ENCODE data around the gene HIBCH. TPM values are rescaled to one million over a fixed set of nuclear protein-coding genes. Genes with fewer than 3 reads are reported as not detected.

Gene HIBCH
- total RNA-seq, 1 donor = 14.5 TPM

DNA sequence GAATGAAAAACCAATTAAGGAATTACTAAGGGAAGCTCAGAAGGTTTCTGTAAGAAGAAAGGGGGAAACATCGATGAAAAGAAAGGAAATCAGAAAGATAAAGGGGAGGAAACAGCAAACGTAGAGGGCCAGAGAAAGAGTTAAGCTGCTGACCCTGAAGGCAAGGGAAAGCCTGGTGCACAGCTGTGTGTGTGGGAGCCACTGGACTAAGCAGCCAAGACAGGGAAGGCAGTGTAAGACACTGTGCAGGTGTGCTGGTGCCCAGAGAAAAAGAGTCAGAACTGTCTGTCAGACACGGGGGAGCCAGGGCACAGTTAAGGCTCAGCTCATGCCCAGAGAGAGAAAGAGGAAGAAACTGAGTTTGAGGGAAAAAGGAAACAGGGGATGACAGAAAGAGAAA, 104.0 kb downstream of the HIBCH start:
- TF ChIP-seq, protein P1, sequence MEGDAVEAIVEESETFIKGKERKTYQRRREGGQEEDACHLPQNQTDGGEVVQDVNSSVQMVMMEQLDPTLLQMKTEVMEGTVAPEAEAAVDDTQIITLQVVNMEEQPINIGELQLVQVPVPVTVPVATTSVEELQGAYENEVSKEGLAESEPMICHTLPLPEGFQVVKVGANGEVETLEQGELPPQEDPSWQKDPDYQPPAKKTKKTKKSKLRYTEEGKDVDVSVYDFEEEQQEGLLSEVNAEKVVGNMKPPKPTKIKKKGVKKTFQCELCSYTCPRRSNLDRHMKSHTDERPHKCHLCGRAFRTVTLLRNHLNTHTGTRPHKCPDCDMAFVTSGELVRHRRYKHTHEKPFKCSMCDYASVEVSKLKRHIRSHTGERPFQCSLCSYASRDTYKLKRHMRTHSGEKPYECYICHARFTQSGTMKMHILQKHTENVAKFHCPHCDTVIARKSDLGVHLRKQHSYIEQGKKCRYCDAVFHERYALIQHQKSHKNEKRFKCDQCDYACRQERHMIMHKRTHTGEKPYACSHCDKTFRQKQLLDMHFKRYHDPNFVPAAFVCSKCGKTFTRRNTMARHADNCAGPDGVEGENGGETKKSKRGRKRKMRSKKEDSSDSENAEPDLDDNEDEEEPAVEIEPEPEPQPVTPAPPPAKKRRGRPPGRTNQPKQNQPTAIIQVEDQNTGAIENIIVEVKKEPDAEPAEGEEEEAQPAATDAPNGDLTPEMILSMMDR (IDR thresholded peaks at IDR 0.05; ENCODE audit: extremely low read depth, low read depth, low read length) = no peak
- peak overlapping the region; percentile 71 for H3K27ac ChIP-seq (ENCODE audit: low read depth, low read length)

DNA sequence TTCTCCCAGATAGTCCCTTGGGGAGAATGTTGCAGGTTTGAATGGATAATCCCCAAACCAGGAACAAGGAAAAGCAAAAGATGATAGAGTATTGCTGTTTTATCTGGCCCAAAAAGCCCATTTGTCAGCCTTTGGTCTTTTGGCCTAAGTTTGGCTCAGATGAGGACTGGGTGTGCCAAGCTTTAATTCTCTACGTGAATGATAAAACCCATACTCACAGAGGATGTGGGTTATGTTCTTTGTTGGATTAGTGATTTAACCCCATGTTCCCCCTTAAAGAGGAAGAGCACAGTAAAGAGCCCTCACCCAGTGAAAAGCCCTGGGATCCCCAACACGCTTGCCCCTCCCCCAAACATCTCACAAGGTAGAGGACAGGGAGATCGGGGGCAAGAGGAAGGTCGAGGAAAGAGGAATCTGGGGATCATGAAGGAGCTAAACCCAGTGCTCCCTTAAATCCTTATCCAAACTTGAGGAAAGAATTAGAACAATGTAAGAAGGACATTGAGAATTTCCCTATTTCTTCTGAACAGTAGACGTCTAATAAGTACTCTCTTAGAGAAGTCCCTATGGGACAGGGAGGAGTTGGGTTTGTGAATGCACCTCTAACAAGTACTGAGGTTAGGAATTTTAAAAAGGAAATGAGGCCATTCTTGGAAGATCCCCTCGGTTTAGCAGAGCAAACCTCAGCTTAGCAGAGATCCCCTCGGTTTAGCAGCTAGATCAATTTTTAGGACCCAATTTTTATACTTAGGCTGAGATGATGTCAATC, 105.0 kb downstream of the HIBCH start:
- Histone ChIP-seq H3K4me3 (ENCODE audit: insufficient read depth, low read length) (peak overlapping the region; percentile 45), H3K4me2 (ENCODE audit: insufficient read depth, low read length) (peak overlapping the region; percentile 65), H3K79me2 (ENCODE audit: insufficient read depth, low read length) (no peaks in the 10 kb centered on the region), H3K36me3 (ENCODE audit: insufficient read depth, low read length) (no peaks in the 10 kb centered on the region), H3K9me3 (ENCODE audit: low read depth, low read length) (no peaks in the 10 kb centered on the region), H3K27me3 (ENCODE audit: insufficient read depth, low read length) (no peaks in the 10 kb centered on the region), H4K20me1 (ENCODE audit: insufficient read depth, low read length) (no peaks in the 10 kb centered on the region), H3K4me1 (ENCODE audit: insufficient read depth, low read length) (peaks cover 45% of the 10 kb centered on the region), H3K27ac (ENCODE audit: low read depth, low read length) (peak overlapping the region; percentile 71), H2AFZ (ENCODE audit: low read length) (peak overlapping the region; percentile 56)
- TF ChIP-seq, protein P1 (IDR thresholded peaks at IDR 0.05; ENCODE audit: extremely low read depth, low read depth, low read length) = no peak
- DNase-seq (ENCODE audit: insufficient read length, low spot score, missing footprints) = peak; percentile 48

More for the DNA sequence above, 104.0 kb downstream of the HIBCH start:
- H3K27me3 ChIP-seq (ENCODE audit: insufficient read depth, low read length) = no peaks in the 10 kb centered on the region
- H3K4me1 ChIP-seq (ENCODE audit: insufficient read depth, low read length) = peaks cover 41% of the 10 kb centered on the region
- H3K9me3 ChIP-seq (ENCODE audit: low read depth, low read length) = no peaks in the 10 kb centered on the region
- H3K36me3 ChIP-seq (ENCODE audit: insufficient read depth, low read length) = no peaks in the 10 kb centered on the region
- no peak overlapping the region for H3K4me3 ChIP-seq (ENCODE audit: insufficient read depth, low read length)
- no peaks in the 10 kb centered on the region for H4K20me1 ChIP-seq (ENCODE audit: insufficient read depth, low read length)
- H2AFZ ChIP-seq (ENCODE audit: low read length) = peak overlapping the region; percentile 23
- no peaks in the 10 kb centered on the region for H3K79me2 ChIP-seq (ENCODE audit: insufficient read depth, low read length)
- peak overlapping the region; percentile 65 for H3K4me2 ChIP-seq (ENCODE audit: insufficient read depth, low read length)
- peak; percentile 29 for DNase-seq (ENCODE audit: insufficient read length, low spot score, missing footprints)

DNA sequence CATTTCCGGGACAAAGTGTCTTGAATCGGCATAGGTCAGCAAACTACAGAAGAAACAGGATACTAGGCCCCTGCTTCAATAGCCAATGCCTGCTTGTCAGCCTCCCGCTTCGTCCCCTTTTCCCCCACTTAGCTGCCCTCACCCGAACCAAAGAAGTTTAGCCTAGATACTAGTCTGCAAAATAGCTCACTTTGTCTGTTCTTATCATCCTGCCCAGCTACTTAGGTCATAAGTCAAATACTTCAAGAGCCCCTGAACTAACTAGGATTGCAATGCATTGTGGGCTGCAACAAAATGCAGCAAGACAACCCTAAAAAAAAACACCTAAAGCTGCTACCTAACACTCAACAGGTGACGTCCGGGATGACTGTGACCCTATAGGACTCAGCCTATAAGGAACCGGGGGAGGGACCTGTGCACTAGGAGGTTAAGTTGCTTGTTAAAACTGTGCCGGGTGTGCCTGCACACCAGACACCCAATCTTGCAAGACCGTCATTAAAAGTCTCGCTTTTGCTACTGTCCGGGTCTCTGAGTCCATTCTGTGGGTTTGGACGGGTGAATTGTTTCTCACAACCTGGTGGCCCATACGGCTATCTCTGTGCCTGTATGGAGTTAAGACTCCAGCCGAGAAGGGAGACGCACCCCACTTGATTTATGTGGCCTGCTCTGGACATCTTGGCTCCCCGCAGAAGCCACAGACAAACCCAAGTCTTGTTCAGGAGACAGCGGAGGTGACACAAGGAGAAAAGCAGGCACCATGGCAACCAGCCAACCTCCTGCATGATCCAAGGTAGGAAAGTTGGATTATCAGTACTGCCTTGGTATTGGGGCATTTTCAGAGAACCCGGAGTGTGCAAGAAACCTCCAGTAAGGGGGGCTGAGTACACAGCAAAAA, 105.9 kb downstream of the HIBCH start:
- Histone ChIP-seq H4K20me1 (ENCODE audit: insufficient read depth, low read length) (no peaks in the 10 kb centered on the region), H3K27ac (ENCODE audit: low read depth, low read length) (peak overlapping the region; percentile 71), H3K4me2 (ENCODE audit: insufficient read depth, low read length) (peak overlapping the region; percentile 65), H3K9me3 (ENCODE audit: low read depth, low read length) (no peaks in the 10 kb centered on the region), H3K4me1 (ENCODE audit: insufficient read depth, low read length) (peaks cover 45% of the 10 kb centered on the region), H3K27me3 (ENCODE audit: insufficient read depth, low read length) (no peaks in the 10 kb centered on the region), H3K36me3 (ENCODE audit: insufficient read depth, low read length) (no peaks in the 10 kb centered on the region), H2AFZ (ENCODE audit: low read length) (no peak overlapping the region), H3K4me3 (ENCODE audit: insufficient read depth, low read length) (no peak overlapping the region), H3K79me2 (ENCODE audit: insufficient read depth, low read length) (no peaks in the 10 kb centered on the region)
- TF ChIP-seq, protein P1 (IDR thresholded peaks at IDR 0.05; ENCODE audit: extremely low read depth, low read depth, low read length) = no peak
- no peak for DNase-seq (ENCODE audit: insufficient read length, low spot score, missing footprints)

DNA sequence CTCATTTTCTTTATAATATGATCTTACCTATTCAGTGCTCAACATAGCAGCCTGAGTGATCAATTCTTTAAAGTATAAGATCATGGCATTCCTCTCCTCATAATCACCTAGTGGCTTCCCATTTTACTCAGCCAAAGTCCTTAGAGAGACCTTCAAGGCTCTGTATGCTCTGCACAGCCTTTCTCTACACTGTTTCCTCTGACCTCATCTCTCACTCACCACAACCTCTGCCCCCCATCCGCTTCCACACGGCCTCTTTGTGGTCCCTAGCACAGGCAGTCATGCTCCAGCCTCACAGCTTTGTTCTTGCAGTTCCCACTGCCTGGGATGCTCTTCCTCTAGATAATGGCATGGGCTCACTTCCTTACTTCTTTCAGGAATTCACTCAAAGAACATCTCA, 109.2 kb downstream of the HIBCH start:
- Histone ChIP-seq H3K36me3 (ENCODE audit: insufficient read depth, low read length) (no peaks in the 10 kb centered on the region), H4K20me1 (ENCODE audit: insufficient read depth, low read length) (no peaks in the 10 kb centered on the region)
- TF ChIP-seq, protein P1 (IDR thresholded peaks at IDR 0.05; ENCODE audit: extremely low read depth, low read depth, low read length) = no peak

More for the DNA sequence above, 109.2 kb downstream of the HIBCH start:
- Histone ChIP-seq H3K4me1 (ENCODE audit: insufficient read depth, low read length) (peaks cover 45% of the 10 kb centered on the region), H3K4me2 (ENCODE audit: insufficient read depth, low read length) (no peak overlapping the region), H3K4me3 (ENCODE audit: insufficient read depth, low read length) (no peak overlapping the region), H3K27me3 (ENCODE audit: insufficient read depth, low read length) (no peaks in the 10 kb centered on the region), H3K27ac (ENCODE audit: low read depth, low read length) (no peak overlapping the region), H3K9me3 (ENCODE audit: low read depth, low read length) (no peaks in the 10 kb centered on the region), H2AFZ (ENCODE audit: low read length) (no peak overlapping the region), H3K79me2 (ENCODE audit: insufficient read depth, low read length) (no peaks in the 10 kb centered on the region)
- DNase-seq (ENCODE audit: insufficient read length, low spot score, missing footprints) = no peak

Measured in osteoblast (primary cell).